WI38 (cell line): ENCODE data around the gene COPB2.
"Not testable (repeated sequence)": the region's sequence is repeated elsewhere in the genome, so short reads cannot be mapped to it uniquely, and the experiment has no call there.

Experiments used
- H3K4me3 ChIP-seq: 2 replicates; pipeline ENCODE4 v1.5.1; 2011; ENCODE audit warnings: low read depth, mild to moderate bottlenecking, control low read depth, low read length
- CTCF ChIP-seq: IDR thresholded peaks from 2 replicates; pipeline ENCODE4 v1.5.1; 2012; ENCODE audit warnings: low read depth, mild to moderate bottlenecking, control low read depth, low read length

The COPB2 gene

GRCh38 chr3:139425745-139426400 is 36.4 kb upstream of the COPB2 start:
- no peak for TF ChIP-seq CTCF
- H3K4me3 ChIP-seq = no peak overlapping the region

GRCh38 chr3:139423232-139423631 is 33.8 kb upstream of the COPB2 start:
- no peak overlapping the region for H3K4me3 ChIP-seq
- TF ChIP-seq CTCF = no peak

- no peak for TF ChIP-seq CTCF
- no peak overlapping the region for H3K4me3 ChIP-seq
Measured at GRCh38 chr3:139421460-139421859, 32.0 kb upstream of the COPB2 start.

- no peak overlapping the region for H3K4me3 ChIP-seq
- no peak for TF ChIP-seq CTCF
Measured at GRCh38 chr3:139421040-139421439, 31.6 kb upstream of the COPB2 start.

GRCh38 chr3:139418144-139418543 is 28.7 kb upstream of the COPB2 start:
- H3K4me3 ChIP-seq = no peak overlapping the region
- no peak for TF ChIP-seq CTCF

- no peak for TF ChIP-seq CTCF
- no peak overlapping the region for H3K4me3 ChIP-seq
Measured at GRCh38 chr3:139416275-139416674, 26.8 kb upstream of the COPB2 start.

- TF ChIP-seq CTCF = no peak
- no peak overlapping the region for H3K4me3 ChIP-seq
Measured at GRCh38 chr3:139414608-139415224, 25.3 kb upstream of the COPB2 start.

- H3K4me3 ChIP-seq = not testable (repeated sequence)
Measured at GRCh38 chr3:139412891-139413290, 23.4 kb upstream of the COPB2 start.

- not testable (repeated sequence) for H3K4me3 ChIP-seq
Measured at GRCh38 chr3:139401155-139401554, 11.7 kb upstream of the COPB2 start.
